IPS-18c (cell line): ENCODE results near the gene IDH2.
"Not testable (repeated sequence)": the region's sequence is repeated elsewhere in the genome, so short reads cannot be mapped to it uniquely, and the experiment has no call there.

Source experiments
- H3K4me3 ChIP-seq: 2 replicates; pipeline ENCODE4 v1.7.0; 2013; ENCODE audit warnings: low read depth, mild to moderate bottlenecking, low read length, moderate library complexity; ENCODE audit not compliant: insufficient read depth
- H3K9me3 ChIP-seq: one replicate; pipeline ENCODE4 v1.6.1; 2013; ENCODE audit warnings: mild to moderate bottlenecking, low read length, moderate library complexity; ENCODE audit not compliant: control insufficient read depth, insufficient read depth

IDH2 gene

GRCh38 chr15:90126022-90126421 is 23.8 kb upstream of the IDH2 start:
- H3K9me3 ChIP-seq = no peaks in the 10 kb centered on the region
- H3K4me3 ChIP-seq = no peak overlapping the region

DNA sequence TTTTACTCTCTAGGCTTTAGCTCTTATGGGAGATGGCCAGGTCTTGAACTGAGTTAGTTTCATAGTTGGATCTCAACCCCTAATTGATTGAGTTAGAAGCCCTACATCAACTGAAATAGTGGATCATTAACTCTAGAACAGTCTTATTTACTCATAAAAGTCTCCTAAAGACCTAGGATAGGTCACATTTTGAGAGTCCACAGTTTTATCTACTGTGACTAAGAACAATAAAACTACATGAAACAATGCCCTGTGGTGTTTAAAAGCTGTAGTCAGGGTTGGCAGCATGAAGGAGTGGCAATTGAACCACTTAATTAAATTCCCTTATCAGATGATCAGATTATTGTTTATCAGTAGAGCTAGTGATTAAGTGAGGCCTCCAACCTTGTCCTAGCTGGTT is 22.2 kb upstream of the IDH2 start:
- Histone ChIP-seq H3K9me3 (no peaks in the 10 kb centered on the region), H3K4me3 (no peak overlapping the region)

- no peaks in the 10 kb centered on the region for H3K9me3 ChIP-seq
- no peak overlapping the region for H3K4me3 ChIP-seq
Observed at GRCh38 chr15:90121086-90121485, 18.8 kb upstream of the IDH2 start.

DNA sequence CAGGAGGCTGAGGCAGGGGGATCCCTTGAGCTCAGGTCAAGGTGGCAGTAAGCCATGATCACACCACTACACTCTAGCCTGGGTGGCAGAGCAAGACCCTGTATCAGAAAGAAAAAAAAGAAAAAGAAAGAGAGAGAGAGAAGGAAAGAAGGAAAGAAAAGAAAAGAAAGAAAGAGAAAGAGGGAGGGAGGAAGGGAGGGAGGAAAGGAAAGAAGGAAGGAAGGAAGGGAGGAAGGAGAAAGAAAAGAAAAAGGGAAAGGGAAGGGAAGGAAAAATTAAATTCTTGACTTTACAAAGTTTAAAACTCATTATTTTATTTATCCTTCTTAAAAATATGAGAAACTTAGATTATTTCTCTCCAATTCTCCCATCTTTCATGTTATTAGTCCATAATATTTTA is 17.1 kb upstream of the IDH2 start:
- peaks cover 2% of the 10 kb centered on the region for H3K9me3 ChIP-seq
- H3K4me3 ChIP-seq = no peak overlapping the region

DNA sequence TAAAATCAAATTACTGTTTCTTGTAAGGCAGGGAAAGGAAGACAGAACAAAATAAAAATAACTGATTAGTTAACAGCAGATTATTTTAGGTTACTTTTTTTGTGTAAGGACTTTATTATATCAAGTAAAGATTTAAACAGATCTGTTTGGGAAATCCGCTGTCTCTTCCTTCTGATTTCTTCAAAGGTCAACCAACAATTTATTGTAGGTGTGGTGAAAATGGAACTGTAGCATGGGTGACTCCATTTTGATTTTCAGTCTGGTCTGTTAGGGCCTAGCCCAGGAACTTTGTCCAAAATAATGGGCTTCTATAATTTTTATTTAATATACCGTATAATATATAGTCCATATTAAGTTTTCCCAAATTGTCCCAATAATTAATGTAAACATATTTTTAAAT is 13.5 kb upstream of the IDH2 start:
- Histone ChIP-seq H3K9me3 (peaks cover 4% of the 10 kb centered on the region), H3K4me3 (no peak overlapping the region)

DNA sequence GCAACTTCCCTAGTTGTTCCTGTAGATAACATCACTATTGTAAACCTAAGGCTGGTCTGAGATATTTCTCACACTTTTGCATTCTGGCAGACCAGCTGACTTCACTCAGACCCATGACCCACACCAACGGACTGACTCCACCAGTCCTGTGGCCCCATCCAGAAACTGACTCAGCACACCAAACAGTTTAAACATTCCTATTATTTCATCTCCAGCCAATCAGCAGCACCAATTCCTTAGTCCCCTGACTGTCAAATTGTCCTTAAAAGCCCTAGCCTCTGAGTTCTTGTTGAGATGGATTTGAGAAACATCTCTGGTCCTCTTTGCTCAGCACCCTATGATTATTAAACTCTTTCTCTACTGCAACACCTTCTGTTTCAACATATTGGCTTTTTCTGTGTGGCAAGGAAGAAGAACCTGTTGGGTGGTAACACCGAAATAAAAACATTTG is 12.2 kb upstream of the IDH2 start:
- H3K9me3 ChIP-seq = peaks cover 4% of the 10 kb centered on the region
- no peak overlapping the region for H3K4me3 ChIP-seq

GRCh38 chr15:90113166-90113565 is 10.9 kb upstream of the IDH2 start:
- Histone ChIP-seq H3K9me3 (peaks cover 4% of the 10 kb centered on the region), H3K4me3 (no peak overlapping the region)

- not testable (repeated sequence) for H3K9me3 ChIP-seq, H3K4me3 ChIP-seq
Observed at GRCh38 chr15:90109163-90109751, 7.0 kb upstream of the IDH2 start.

DNA sequence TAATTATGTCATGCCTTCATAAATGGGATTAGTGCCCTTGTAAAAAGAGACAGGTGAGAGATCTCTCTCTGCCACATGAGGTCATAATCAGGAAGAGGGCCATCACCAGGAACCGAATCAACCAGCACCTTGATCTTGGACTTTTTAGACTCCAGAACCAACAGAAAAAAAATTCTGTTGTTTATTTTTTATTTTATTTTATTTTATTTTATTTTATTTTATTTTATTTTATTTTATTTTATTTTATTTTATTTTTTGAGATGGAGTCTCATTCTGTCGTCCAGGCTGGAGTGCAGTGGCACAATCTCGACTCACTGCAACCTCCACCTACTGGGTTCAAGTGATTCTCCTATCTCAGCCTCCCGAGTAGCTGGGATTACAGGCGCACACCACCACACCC is 5.8 kb upstream of the IDH2 start:
- H3K4me3 ChIP-seq, H3K9me3 ChIP-seq: not testable (repeated sequence)

DNA sequence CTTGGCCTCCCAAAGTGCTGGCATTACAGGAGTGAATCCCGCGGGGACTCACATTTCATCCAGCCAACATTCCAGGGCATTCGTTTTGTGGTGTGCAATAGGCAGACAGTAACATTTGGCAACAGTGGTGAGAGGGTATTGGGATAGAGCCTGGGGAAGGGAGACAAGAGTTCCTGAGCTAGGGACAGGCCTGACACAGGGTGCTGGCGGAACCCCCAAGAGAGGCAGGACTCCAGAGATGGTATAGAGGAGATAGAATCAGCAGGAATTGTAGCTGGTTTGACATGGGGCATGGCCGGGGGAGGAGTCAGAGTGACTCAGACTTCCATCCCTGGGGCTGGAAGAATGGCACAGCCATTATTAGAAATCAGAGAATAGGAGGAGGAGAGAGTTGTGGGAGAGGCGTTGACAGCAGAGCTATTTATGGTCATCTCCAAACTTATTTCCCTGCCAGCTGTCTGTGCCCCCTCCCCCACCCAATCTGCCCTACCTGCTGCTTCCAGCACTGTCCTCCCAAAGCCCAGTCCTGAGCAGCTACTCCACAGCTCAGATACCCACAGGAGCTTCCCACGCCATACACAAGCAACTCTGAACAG is 4.4 kb upstream of the IDH2 start:
- H3K9me3 ChIP-seq = peaks cover 3% of the 10 kb centered on the region
- H3K4me3 ChIP-seq = no peak overlapping the region

- Histone ChIP-seq H3K4me3 (no peak overlapping the region), H3K9me3 (peaks cover 3% of the 10 kb centered on the region)
Observed at GRCh38 chr15:90105521-90105920, 3.3 kb upstream of the IDH2 start.

DNA sequence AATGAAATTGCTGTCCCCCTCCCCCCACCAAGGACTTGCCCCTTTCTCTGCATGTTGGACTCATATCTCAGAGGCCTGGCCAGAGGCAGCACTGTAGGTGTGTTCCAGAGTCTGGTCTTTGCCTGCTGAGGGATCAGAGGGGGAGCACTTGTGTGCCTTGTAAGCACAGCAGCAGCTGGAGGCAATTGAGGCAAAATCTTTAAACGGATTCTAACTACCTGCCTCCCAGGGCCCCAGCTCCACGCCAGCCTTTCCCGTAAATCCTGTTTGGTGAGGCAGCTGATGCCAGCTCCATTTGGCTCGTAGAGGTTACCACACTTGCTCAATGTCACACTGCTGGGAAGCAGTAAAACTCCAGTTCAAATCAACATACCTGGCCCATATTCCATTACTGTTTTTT is 2.3 kb upstream of the IDH2 start:
- Histone ChIP-seq H3K4me3 (no peak overlapping the region; the same call in 1 of the 2 replicates), H3K9me3 (peaks cover 3% of the 10 kb centered on the region)

DNA sequence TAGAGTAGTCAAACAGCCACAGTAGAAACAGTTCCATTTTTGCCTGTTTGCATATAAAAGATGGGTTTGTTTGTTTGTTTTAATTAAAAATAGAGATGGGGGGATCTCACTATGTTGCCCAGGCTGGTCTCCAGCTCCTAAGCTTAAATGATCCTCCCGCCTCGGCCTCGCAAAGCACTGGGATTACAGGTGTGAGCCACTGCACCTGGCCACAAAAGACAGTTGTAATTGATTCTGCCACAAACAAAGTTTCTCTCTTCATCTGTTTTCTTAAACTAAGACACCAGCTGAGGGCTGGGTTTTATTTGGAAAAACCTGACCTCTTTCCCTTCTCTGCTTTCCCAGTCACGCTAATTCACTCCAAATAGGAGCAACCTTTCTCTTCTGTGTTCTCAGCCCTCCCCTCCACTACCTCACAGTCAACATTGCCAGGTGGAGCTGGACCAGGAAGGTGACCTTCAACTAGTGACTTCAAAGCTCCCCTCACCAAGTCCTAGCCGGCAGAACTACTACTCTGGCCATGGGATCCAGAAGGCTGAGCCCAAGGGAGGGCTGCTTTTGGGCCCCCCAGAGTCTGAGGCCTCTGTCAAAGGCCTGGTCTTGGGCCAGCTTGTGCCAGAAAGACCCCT is 1.5 kb upstream of the IDH2 start:
- H3K4me3 ChIP-seq = no peak overlapping the region
- peaks cover 3% of the 10 kb centered on the region for H3K9me3 ChIP-seq

- Histone ChIP-seq H3K9me3 (peaks cover 2% of the 10 kb centered on the region), H3K4me3 (peak overlapping the region; percentile 89)
Observed at GRCh38 chr15:90101130-90101968, 919 bp downstream of the IDH2 start.

- no peak overlapping the region for H3K4me3 ChIP-seq
Observed at GRCh38 chr15:90099868-90100831, 2.1 kb downstream of the IDH2 start.

GRCh38 chr15:90099072-90099867 is 3.0 kb downstream of the IDH2 start:
- Histone ChIP-seq H3K9me3 (no peaks in the 10 kb centered on the region), H3K4me3 (no peak overlapping the region)

More at GRCh38 chr15:90099868-90100831, 2.1 kb downstream of the IDH2 start:
- no peaks in the 10 kb centered on the region for H3K9me3 ChIP-seq
